ENCODE measurements around the gene CHST12.

Gene CHST12

GRCh38 chr7:2425749-2426148 lies 22.3 kb downstream of the CHST12 start:
- CTCF ChIA-PET: no interaction called here
- POLR2A ChIA-PET: interaction anchor here (1.3 kb wide), 1 partner anchor 8 kb away, joined by 3 read pairs; no protein-coding TSS in a partner anchor
- no peak for TF ChIP-seq CTCF (IDR thresholded peaks at IDR 0.05; ENCODE audit: insufficient read depth, low read length, missing control alignments)
- no peak for DNase-seq (ENCODE audit: low read depth, low spot score)
- no peak overlapping the region for H3K4me3 ChIP-seq (ENCODE audit: low read depth, low read length)

GRCh38 chr7:2431260-2431867 lies 28.0 kb downstream of the CHST12 start:
- DNase-seq (ENCODE audit: low read depth, low spot score): no peak
- CTCF ChIA-PET: interaction anchor here (0.7 to 2.3 kb wide), 6 partner anchors 10 to 47 kb away, joined by 4 to 9 read pairs (median 6); no protein-coding TSS in a partner anchor

GRCh38 chr7:2432910-2433712 lies 29.7 kb downstream of the CHST12 start:
- no peak for TF ChIP-seq CTCF (IDR thresholded peaks at IDR 0.05; ENCODE audit: insufficient read depth, low read length, missing control alignments)
- no peak for DNase-seq (ENCODE audit: low read depth, low spot score)
- CTCF ChIA-PET: interaction anchor here (1.3 to 3.5 kb wide), 2 partner anchors 18 to 68 kb away, joined by 3 to 20 read pairs; no protein-coding TSS in a partner anchor
- POLR2A ChIA-PET: no interaction called here
- H3K4me3 ChIP-seq (ENCODE audit: low read depth, low read length): no peak overlapping the region

More at GRCh38 chr7:2431260-2431867, 28.0 kb downstream of the CHST12 start:
- no peak overlapping the region for H3K4me3 ChIP-seq (ENCODE audit: low read depth, low read length)
- POLR2A ChIA-PET: no interaction called here
- peak; percentile 50 for TF ChIP-seq CTCF (IDR thresholded peaks at IDR 0.05; ENCODE audit: insufficient read depth, low read length, missing control alignments)

GRCh38 chr7:2433713-2434550 lies 30.5 kb downstream of the CHST12 start:
- ChIA-PET POLR2A (no interaction called here), CTCF (interaction anchor here (1.3 to 3.5 kb wide), 2 partner anchors 17 to 69 kb away, joined by 3 to 20 read pairs; no protein-coding TSS in a partner anchor)
- no peak for TF ChIP-seq CTCF (IDR thresholded peaks at IDR 0.05; ENCODE audit: insufficient read depth, low read length, missing control alignments)
- no peak overlapping the region for H3K4me3 ChIP-seq (ENCODE audit: low read depth, low read length)
- DNase-seq (ENCODE audit: low read depth, low spot score): no peak

- ChIA-PET POLR2A (no interaction called here), CTCF (interaction anchor here (1.4 to 3.5 kb wide), 2 partner anchors 16 to 34 kb away, joined by 7 to 20 read pairs; no protein-coding TSS in a partner anchor)
- no peak for TF ChIP-seq CTCF (IDR thresholded peaks at IDR 0.05; ENCODE audit: insufficient read depth, low read length, missing control alignments)
- H3K4me3 ChIP-seq (ENCODE audit: low read depth, low read length): no peak overlapping the region
- DNase-seq (ENCODE audit: low read depth, low spot score): no peak
These were observed 31.7 kb downstream of the CHST12 start for GRCh38 chr7:2435146-2435545.

Measured in AG04449 (cell line).